ENCODE measurements around the gene IL15. TPM values are rescaled to one million over a fixed set of nuclear protein-coding genes. Genes with fewer than 3 reads are reported as not detected.
"Not testable (repeated sequence)": the region's sequence is repeated elsewhere in the genome, so short reads cannot be mapped to it uniquely, and the experiment has no call there.

Gene IL15
- total RNA-seq, 4 donors from 2014 or later, result 12.7 to 18.2 (median 15.9) TPM

DNA sequence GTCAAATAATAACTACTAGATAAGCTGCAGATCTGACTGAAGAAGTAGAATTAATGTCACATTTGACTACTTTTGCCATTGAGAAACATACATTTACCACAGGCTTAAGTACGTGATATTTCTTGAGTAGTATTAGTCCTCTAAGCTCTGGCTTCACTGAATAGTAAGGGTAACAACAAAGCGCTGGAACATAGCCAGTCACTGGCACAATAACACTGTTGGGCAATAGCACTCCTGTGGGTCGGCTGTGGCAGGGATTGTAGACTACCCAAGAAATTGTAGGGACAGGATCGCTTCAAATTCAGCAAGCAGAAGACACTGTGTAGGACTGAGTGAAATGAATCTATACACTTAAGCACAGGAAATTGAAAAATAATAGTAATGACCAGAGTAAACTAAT lies 27.1 kb upstream of the IL15 start:
- TF ChIP-seq, protein P1, sequence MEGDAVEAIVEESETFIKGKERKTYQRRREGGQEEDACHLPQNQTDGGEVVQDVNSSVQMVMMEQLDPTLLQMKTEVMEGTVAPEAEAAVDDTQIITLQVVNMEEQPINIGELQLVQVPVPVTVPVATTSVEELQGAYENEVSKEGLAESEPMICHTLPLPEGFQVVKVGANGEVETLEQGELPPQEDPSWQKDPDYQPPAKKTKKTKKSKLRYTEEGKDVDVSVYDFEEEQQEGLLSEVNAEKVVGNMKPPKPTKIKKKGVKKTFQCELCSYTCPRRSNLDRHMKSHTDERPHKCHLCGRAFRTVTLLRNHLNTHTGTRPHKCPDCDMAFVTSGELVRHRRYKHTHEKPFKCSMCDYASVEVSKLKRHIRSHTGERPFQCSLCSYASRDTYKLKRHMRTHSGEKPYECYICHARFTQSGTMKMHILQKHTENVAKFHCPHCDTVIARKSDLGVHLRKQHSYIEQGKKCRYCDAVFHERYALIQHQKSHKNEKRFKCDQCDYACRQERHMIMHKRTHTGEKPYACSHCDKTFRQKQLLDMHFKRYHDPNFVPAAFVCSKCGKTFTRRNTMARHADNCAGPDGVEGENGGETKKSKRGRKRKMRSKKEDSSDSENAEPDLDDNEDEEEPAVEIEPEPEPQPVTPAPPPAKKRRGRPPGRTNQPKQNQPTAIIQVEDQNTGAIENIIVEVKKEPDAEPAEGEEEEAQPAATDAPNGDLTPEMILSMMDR (IDR thresholded peaks at IDR 0.05), result no peak
- TF ChIP-seq POLR2A (IDR thresholded peaks at IDR 0.05), result no peak
- Histone ChIP-seq H3K9me3 (no peaks in the 10 kb centered on the region), H3K27me3 (no peaks in the 10 kb centered on the region), H3K27ac (no peak overlapping the region), H3K4me3 (no peak overlapping the region), H3K4me1 (no peaks in the 10 kb centered on the region), H3K36me3 (no peaks in the 10 kb centered on the region)
- no peak for DNase-seq

DNA sequence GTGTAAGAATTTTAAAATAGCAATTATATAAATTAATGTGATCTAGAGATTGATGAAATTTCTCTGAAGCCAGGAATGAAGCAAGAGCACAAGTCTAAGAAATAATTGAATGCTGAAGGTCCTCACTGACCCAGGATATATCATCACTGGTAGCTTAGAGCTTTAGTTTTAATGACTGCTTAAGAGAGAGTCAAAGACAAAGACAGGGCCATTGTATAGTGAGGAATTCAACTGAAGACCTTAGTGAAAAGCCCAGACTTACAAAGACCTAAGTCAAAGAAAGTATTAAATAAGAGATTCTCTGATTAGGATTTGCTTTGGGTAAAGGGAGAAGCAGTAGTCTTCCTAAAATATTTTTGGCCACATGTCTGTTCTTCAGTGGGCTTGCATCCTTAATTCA lies 26.0 kb upstream of the IL15 start:
- Histone ChIP-seq H3K27ac (no peak overlapping the region), H3K4me1 (no peaks in the 10 kb centered on the region), H3K27me3 (no peaks in the 10 kb centered on the region), H3K4me3 (no peak overlapping the region), H3K36me3 (no peaks in the 10 kb centered on the region), H3K9me3 (no peaks in the 10 kb centered on the region)
- no peak for DNase-seq
- no peak for TF ChIP-seq POLR2A (IDR thresholded peaks at IDR 0.05)
- TF ChIP-seq, protein P1 (IDR thresholded peaks at IDR 0.05), result no peak

DNA sequence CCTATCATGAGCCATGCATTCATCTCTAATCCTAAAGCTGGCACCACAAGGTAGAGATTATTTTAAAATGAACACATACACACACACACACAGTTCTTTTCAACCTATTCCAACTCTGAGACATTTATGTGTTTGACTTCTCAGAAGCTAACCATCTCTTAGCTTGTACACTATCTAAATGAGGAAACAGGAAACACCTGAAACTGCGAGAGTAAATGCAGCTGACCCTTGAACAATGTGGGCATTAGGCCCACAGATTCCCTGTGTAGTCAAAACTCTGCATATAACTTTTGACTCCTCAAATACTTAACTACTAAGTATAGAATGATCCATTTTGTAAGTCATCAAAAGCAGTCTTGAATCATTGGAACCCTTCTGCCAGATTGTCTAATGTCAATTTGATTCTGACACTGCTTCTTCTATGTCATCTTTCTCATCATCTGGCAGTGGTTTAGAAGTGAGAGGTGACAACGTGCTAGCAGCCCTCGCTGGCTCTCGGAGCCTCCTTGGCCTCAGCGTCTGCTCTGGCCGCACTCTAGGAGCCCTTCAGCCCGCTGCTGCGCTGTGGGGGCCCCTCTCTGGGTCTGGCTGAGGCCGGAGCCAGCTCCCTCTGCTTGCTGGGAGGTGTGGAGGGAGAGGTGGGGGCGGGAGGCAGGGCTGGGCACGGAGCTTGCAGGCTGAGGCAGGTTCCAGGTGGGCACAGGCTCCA lies 21.4 kb upstream of the IL15 start:
- no peak overlapping the region for H3K27ac ChIP-seq
- no peaks in the 10 kb centered on the region for H3K9me3 ChIP-seq
- TF ChIP-seq POLR2A (IDR thresholded peaks at IDR 0.05), result no peak
- TF ChIP-seq, protein P1 (IDR thresholded peaks at IDR 0.05), result no peak
- H3K4me3 ChIP-seq, result no peak overlapping the region
- no peak for DNase-seq
- H3K4me1 ChIP-seq, result no peaks in the 10 kb centered on the region
- H3K36me3 ChIP-seq, result no peaks in the 10 kb centered on the region
- no peaks in the 10 kb centered on the region for H3K27me3 ChIP-seq

DNA sequence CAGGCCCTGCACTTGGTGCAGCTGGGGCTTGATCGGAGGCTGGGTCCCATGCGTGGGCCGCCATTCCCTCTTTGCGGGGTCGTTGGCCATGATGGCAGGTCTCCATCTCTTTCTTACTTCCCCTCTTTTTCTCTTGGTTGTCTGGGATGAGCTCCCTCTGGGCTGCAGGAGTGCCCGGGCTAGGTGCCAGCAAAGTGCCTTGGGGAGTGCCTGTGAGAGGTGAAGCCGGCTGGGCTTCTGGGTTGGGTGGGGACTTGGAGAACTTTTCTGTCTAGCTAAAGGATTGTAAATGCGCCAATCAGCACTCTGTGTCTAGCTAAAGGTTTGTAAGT lies 20.8 kb upstream of the IL15 start:
- H3K36me3 ChIP-seq, H3K9me3 ChIP-seq, H3K4me3 ChIP-seq, DNase-seq, H3K4me1 ChIP-seq, H3K27me3 ChIP-seq, H3K27ac ChIP-seq: not testable (repeated sequence)

DNA sequence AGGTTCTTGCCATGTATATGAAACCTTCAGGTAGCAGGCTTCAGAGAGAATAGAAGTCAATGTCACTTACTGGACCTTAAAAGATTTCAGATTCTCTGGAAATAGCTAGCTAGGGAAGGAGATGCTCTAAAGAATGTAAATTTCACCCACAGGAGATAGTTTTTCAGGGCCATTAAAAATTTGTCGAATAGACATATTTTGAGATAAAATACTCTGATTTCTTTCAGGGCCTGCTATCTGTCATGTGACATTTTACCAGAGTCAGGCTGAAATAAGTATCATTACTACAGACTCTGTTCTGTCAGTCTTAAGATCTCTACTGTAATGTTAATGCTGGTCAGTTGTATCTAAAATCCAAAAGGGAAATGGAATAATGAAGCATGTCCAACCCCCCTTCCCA lies 15.7 kb upstream of the IL15 start:
- Histone ChIP-seq H3K4me1 (no peaks in the 10 kb centered on the region), H3K27me3 (no peaks in the 10 kb centered on the region), H3K9me3 (no peaks in the 10 kb centered on the region), H3K4me3 (no peak overlapping the region), H3K27ac (no peak overlapping the region), H3K36me3 (no peaks in the 10 kb centered on the region)
- no peak for DNase-seq
- TF ChIP-seq, protein P1 (IDR thresholded peaks at IDR 0.05), result no peak
- no peak for TF ChIP-seq POLR2A (IDR thresholded peaks at IDR 0.05)

DNA sequence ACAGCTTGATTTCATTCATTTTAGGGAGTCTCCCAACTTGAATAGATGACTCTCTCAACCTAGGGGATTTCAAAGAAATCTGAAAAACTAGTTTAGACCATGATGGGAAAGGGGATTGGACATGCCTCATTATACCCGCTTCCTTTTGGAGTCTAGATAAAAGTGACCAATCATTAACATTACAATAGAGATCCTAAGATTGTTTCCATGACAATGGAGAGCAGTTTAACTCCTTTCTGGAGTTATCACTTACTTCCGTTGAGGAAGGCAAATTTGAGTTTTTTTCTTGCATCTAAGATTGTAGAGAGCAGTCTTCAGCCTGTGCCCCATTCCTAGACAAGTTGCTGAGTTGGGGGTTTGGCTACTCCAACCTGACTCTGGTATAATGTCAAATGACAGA lies 11.4 kb upstream of the IL15 start:
- no peak for TF ChIP-seq POLR2A (IDR thresholded peaks at IDR 0.05)
- TF ChIP-seq, protein P1 (IDR thresholded peaks at IDR 0.05), result no peak
- Histone ChIP-seq H3K27me3 (no peaks in the 10 kb centered on the region), H3K9me3 (no peaks in the 10 kb centered on the region), H3K4me3 (no peak overlapping the region), H3K36me3 (no peaks in the 10 kb centered on the region), H3K4me1 (no peaks in the 10 kb centered on the region), H3K27ac (no peak overlapping the region)
- no peak for DNase-seq
